Stimulated activated CD4-positive, alpha-beta T cell treated with anti-CD3 and anti-CD28 coated beads, TNF-alpha, amount 100 ng/mL, for 24 hours (primary cell): Measurements from ENCODE around the gene GPR179.
"Not testable (repeated sequence)": the region's sequence is repeated elsewhere in the genome, so short reads cannot be mapped to it uniquely, and the experiment has no call there.

ENCODE experiments used
- DNase-seq, 3 experiments: peaks; one replicate each; pipeline ENCODE4 v3.0.0-alpha.2; 2020; ENCODE audit warnings: low read depth in 3 of 3

GPR179 gene

DNA sequence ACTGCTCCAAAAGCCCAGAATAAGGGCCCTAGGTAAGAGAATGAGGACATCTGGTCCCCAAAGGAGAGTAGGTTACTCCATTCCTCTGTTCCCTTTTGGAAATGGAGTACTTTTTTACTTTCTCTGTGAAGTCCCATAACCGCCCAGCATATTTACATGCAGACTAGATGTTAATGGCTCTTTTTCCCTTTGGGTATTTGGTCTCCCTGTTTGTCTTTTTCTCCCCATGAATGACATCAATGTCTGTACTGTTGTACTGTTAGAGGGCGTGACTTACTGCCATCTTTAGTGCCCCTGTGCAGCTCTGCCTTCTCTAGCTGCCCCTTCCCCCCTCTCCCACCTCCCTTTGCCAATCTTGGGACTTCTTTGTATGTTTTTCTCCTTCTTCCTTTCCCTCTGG lies 19.0 kb downstream of the GPR179 start:
- DNase-seq = no peak

- DNase-seq = no peak
These were observed 19.5 kb downstream of the GPR179 start for GRCh38 chr17:38324141-38324697.

DNA sequence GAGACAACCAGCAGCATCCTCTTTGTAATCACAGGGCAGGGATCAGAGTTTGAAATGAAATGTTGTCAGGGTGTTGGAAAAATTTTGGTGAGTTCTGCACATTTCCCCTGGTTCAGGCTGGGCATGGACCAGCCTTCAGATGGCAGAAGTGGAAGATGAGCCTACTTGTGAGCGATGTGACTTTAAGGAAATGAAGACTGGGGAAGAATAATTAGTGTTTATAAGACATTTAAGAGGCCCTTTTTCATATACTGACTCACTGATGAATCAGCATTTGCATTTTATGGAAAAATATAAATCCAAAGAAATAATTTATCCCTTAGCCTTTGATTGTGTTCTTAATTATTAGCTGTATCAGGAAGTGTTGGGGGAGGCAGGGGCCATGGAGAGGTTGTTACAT lies 20.9 kb downstream of the GPR179 start:
- DNase-seq = no peak

GRCh38 chr17:38322156-38322779 lies 21.5 kb downstream of the GPR179 start:
- peak; percentile 49 to 71 (median 61) for DNase-seq

- no peak for DNase-seq
These were observed 23.3 kb downstream of the GPR179 start for GRCh38 chr17:38320482-38320881.

GRCh38 chr17:38317081-38317480 lies 26.7 kb downstream of the GPR179 start:
- no peak for DNase-seq

- no peak for DNase-seq
These were observed 28.3 kb downstream of the GPR179 start for GRCh38 chr17:38315497-38315896.

GRCh38 chr17:38296834-38297517 lies 46.8 kb downstream of the GPR179 start, which contains the start of gene MRPL45:
Gene MRPL45, plus strand, starts transcription at chr17:38297168. Its CDS starts 16 bp downstream, at chr17:38297184.
- DNase-seq = peak; percentile 92 to 97 (median 94)

DNA sequence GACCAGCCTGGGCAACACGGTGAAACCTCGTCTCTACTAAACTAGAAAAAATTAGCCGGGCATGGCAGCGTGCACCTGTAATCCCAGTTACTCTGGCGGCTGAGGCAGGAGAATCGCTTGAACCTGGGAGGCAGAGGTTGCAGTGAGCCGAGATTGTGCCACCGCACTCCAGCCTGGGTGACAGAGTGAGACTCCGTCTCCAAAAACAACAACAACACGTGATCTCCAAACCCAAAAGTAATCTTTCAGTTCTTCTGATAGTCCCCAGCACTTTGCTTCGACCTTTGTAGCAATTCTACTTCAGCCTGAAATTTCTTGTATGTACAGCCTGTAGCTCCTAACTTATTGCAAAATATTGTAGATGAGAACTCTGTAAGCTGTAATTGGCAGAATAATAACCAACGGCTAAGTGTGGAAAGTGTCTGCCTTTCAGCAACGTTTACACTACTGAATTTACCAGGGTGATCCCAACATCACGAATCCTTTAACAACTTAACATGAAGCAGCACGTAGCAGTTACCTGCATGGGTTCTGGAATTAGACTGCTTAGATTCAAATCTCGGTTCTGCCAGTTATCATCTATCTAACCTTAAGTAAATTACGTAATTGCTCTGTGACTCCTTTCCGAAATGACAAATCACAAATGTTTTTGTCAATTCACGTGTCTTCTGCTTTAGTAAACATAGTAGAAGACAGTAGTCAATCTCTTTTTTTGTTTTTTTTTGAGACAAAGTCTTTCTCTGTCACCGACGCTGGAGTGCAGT lies 48.0 kb downstream of the GPR179 start:
- DNase-seq = not testable (repeated sequence)

- DNase-seq = not testable (repeated sequence)
These were observed 54.0 kb downstream of the GPR179 start for GRCh38 chr17:38289760-38290159.

DNA sequence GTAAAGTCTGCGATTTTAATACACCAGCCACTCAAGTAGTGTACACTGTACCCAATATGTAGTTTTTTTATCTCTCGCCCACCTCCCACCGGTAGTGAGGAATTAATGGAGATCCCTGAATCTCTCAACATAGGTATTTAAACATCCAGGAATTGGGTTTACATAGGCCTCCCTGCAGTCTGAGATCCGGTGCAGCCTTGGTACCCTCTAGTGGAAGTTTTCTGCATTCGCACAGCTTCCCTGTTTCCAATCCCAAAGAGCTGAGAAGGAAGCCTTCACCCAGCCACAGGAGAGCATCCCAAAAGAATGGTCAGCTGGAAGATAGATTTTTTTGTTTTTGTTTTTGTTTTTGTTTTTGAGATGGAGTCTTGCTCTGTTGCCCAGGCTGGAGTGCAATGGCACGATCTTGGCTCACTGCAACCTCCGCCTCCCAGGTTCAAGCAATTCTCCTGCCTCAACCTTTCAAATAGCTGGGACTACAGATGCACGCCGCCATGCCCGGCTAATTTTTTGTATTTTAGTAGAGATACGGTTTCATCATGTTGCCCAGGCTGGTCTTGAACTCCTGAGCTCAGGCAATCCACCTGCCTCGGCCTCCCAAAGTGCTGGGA lies 55.4 kb downstream of the GPR179 start:
- not testable (repeated sequence) for DNase-seq

GRCh38 chr17:38286501-38287091 lies 57.2 kb downstream of the GPR179 start:
- peak in 1 of 3 experiments; percentile 38 for DNase-seq

DNA sequence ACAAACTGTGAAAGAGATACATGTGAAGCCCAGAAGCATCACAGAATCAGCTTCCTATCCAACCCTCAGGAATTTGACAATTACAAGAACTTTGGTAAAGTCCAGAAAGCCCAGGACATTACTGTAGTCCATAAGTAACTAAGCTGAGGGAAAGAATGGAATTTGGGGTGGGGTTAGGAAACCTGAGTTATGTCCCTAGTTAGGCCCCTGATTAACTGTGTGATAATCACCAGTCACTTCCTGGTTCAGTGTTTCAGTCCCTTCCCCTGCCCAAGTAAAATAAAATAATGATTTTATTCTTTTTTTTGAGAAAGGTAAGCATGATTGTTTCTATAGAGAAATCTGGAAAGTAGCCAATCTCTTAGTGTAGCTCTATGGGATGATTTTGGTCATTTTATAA lies 57.8 kb downstream of the GPR179 start:
- not testable (repeated sequence) for DNase-seq
